ENCODE results near the gene TRABD. TPM values are rescaled to one million over a fixed set of nuclear protein-coding genes. Genes with fewer than 3 reads are reported as not detected.

Gene TRABD
- total and polyA plus RNA-seq, 7 donors, result 14.2 to 88.1 (median 21.4) TPM

DNA sequence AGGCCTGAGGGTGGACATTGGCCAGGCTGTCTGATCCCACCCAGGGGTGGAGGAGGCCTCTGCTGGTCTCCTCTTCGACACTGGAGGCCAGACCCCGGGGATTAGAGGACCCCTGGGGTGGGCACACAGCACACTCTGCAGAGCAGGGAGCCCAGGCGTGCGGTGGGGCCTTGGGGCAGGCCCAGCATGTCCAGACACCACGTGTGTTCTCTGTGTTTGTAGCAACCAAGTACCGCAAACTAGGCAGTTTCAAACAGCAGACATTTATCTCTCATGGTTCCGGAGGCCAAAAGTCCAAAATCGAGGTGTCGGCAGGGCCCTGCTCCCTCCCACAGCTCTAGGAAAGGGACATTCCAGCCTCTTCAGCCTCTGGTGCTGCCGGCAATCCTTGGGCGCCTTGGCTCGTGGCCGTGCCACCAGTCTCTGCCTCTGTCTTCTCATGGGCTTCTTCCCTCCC is 13.7 kb upstream of the TRABD start:
- no peak for DNase-seq
- Histone ChIP-seq H3K27ac (no peak overlapping the region), H3K4me3 (no peak overlapping the region), H3K36me3 (no peaks in the 10 kb centered on the region), H3K27me3 (peaks cover 17 to 60% (median 33%) of the 10 kb centered on the region in 3 donors), H3K4me1 (peaks cover 0 to 16% (median 14%) of the 10 kb centered on the region in 4 donors), H3K9me3 (no peaks in the 10 kb centered on the region)
- intact Hi-C loops (cut with DNase I), result no loop called here
- TF ChIP-seq, protein P1, sequence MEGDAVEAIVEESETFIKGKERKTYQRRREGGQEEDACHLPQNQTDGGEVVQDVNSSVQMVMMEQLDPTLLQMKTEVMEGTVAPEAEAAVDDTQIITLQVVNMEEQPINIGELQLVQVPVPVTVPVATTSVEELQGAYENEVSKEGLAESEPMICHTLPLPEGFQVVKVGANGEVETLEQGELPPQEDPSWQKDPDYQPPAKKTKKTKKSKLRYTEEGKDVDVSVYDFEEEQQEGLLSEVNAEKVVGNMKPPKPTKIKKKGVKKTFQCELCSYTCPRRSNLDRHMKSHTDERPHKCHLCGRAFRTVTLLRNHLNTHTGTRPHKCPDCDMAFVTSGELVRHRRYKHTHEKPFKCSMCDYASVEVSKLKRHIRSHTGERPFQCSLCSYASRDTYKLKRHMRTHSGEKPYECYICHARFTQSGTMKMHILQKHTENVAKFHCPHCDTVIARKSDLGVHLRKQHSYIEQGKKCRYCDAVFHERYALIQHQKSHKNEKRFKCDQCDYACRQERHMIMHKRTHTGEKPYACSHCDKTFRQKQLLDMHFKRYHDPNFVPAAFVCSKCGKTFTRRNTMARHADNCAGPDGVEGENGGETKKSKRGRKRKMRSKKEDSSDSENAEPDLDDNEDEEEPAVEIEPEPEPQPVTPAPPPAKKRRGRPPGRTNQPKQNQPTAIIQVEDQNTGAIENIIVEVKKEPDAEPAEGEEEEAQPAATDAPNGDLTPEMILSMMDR (IDR thresholded peaks at IDR 0.05), result no peak
- no peak for TF ChIP-seq POLR2A (IDR thresholded peaks at IDR 0.05)
- TF ChIP-seq EP300 (IDR thresholded peaks at IDR 0.05), result no peak
- no peak for TF ChIP-seq POLR2AphosphoS5 (IDR thresholded peaks at IDR 0.05)
- WGBS, 2 donors, result 56 to 77% methylated on average over 13 of the region's 13 CpGs

DNA sequence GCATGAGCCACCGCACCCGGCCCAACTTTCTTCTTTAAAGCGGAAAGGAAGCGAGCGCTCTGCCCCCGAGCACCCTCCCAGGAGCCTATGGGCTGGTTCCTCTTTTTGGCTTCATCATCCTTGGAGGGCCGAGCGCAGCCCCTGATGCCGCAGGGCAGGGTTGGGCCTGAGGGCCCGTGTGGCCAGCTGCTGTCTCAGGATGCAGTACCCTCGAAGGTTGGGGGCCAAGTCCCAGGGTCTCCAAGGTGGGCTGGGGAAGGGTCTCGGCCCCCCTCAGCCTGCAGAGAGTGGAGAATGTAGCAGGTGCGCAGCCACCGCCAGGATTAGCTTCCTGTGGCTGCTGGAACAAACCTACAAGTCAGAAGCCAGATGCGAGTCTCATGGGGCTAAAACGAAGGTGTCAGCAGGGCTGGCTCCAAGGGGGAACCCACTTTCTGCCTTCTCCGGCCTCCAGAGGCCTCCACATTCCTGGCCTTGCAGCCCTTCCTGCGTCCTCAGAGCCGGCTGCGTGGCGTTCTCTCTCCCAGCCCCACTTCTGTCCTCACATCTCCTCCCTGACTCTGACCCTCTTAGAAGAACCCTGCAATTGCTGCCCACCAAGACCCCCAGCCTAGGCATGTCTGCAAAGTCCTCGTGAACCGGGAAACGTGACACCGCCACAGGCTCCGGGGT is 12.3 kb upstream of the TRABD start:
- H3K27ac ChIP-seq, result no peak overlapping the region
- peaks cover 26 to 73% (median 39%) of the 10 kb centered on the region in 3 donors for H3K27me3 ChIP-seq

GRCh38 chr22:50173983-50174355 is 11.7 kb upstream of the TRABD start:
- 88 to 94% methylated on average over 6 of the region's 6 CpGs for WGBS, 2 donors
- intact Hi-C loops (cut with DNase I), result no loop called here

More for the DNA sequence above, 12.3 kb upstream of the TRABD start:
- DNase-seq, result no peak
- Histone ChIP-seq H3K36me3 (no peaks in the 10 kb centered on the region), H3K4me1 (peaks cover 0 to 22% (median 15%) of the 10 kb centered on the region in 4 donors), H3K9me3 (no peaks in the 10 kb centered on the region), H3K4me3 (no peak overlapping the region)
- TF ChIP-seq POLR2A (IDR thresholded peaks at IDR 0.05), result no peak
- no peak for TF ChIP-seq POLR2AphosphoS5 (IDR thresholded peaks at IDR 0.05)
- TF ChIP-seq EP300 (IDR thresholded peaks at IDR 0.05), result no peak
- TF ChIP-seq, protein P1 (IDR thresholded peaks at IDR 0.05), result no peak
- 58 to 77% methylated on average over 26 of the region's 26 CpGs for whole genome bisulfite sequencing, 2 donors
- intact Hi-C loops (cut with DNase I), result no loop called here

DNA sequence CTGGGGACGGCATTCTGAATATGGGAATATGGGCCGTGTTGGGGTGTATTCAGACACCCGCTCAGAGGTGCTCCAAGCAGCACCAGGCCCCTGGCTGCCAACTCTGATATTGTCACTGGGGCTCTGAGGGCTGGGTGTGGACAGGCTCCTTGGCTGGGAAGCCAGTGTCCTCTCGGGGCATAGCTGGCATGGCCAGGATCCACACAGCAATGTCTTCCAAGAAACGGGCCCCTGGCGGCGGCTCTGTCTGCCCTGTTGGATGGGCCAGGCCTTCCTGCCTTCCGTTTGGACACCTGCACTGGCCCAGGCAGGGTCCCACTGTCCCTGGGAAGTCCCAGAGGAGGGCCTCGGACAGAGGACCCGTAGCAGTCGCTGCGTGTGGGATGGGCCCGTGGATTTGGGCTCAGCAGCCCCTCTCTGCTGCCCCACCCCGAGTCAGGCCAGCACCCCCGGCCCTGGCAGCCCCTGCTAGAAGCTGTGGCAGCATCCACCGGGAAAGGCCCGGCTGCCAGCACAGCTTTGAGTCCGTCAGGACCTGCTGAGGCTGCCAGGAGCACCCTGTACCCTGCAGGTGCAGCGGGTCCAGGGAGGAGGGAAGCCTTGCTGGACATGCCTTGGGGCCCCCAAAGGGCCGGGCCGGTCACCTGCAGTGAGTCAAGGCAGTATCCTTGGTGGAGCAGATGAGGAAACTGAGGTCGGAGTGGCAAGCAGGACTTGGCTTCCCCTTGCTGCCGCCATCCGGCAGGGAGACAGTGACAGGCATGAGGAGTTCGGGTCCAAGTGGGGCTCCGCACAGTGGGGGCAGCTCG is 11.1 kb upstream of the TRABD start:
- DNase-seq, result peak; percentile 60
- Histone ChIP-seq H3K27me3 (peaks cover 34 to 73% (median 42%) of the 10 kb centered on the region in 3 donors), H3K4me3 (no peak overlapping the region)

More at GRCh38 chr22:50173983-50174355, 11.7 kb upstream of the TRABD start:
- H3K27me3 ChIP-seq, result peaks cover 31 to 73% (median 44%) of the 10 kb centered on the region in 3 donors
- H3K27ac ChIP-seq, result no peak overlapping the region
- H3K4me3 ChIP-seq, result no peak overlapping the region
- H3K9me3 ChIP-seq, result no peaks in the 10 kb centered on the region
- TF ChIP-seq EP300 (IDR thresholded peaks at IDR 0.05), result no peak
- TF ChIP-seq POLR2AphosphoS5 (IDR thresholded peaks at IDR 0.05), result no peak
- TF ChIP-seq, protein P1 (IDR thresholded peaks at IDR 0.05), result no peak
- no peak for TF ChIP-seq POLR2A (IDR thresholded peaks at IDR 0.05)
- DNase-seq, result no peak
- H3K4me1 ChIP-seq, result peaks cover 0 to 22% (median 15%) of the 10 kb centered on the region in 4 donors
- no peaks in the 10 kb centered on the region for H3K36me3 ChIP-seq

More for the DNA sequence above, 11.1 kb upstream of the TRABD start:
- 83 to 89% methylated on average over 27 of the region's 27 CpGs for WGBS, 2 donors
- intact Hi-C loops (cut with DNase I), result no loop called here
- Histone ChIP-seq H3K4me1 (peaks cover 0 to 17% (median 10%) of the 10 kb centered on the region in 4 donors), H3K9me3 (no peaks in the 10 kb centered on the region), H3K36me3 (no peaks in the 10 kb centered on the region), H3K27ac (no peak overlapping the region)
- TF ChIP-seq, protein P1 (IDR thresholded peaks at IDR 0.05), result no peak
- no peak for TF ChIP-seq EP300 (IDR thresholded peaks at IDR 0.05)
- TF ChIP-seq POLR2AphosphoS5 (IDR thresholded peaks at IDR 0.05), result no peak
- no peak for TF ChIP-seq POLR2A (IDR thresholded peaks at IDR 0.05)

All from sigmoid colon (tissue), 7 donors.